IMR-90 (cell line): ENCODE measurements around the gene MRTFB. TPM values are rescaled to one million over a fixed set of nuclear protein-coding genes. Genes with fewer than 3 reads are reported as not detected.

ENCODE experiments used
- ATAC-seq: fragments of 200-7000 bp; cut with Tn5 transposase; 2 replicates; pipeline ENCODE4 v1.9.1; 2020; ENCODE audit warnings: low read depth, mild to moderate bottlenecking, moderate library complexity
- BruUV-seq: library from RNA; stranded (reverse); fragments of 400-500 nt; replicated peaks from 2 replicates; lab custom pipeline; 2021; lab: Mats Ljungman, UMichigan
- CTCF ChIA-PET: fragments of 300-600 bp; formaldehyde crosslinking; extraction: SDS; loops from one replicate; lab custom pipeline; 2021; ENCODE audit warnings: antibody characterized with exemption; lab: Yijun Ruan, JAX
- POLR2A ChIA-PET: fragments of 300-600 bp; sonication (Branson Sonifier 250); formaldehyde crosslinking; loops from one replicate; lab custom pipeline; 2022; ENCODE audit warnings: antibody characterized with exemption; ENCODE audit not compliant: unreplicated experiment; lab: Charles Lee
- DNase-seq: peaks from one replicate; pipeline ENCODE4 v3.0.0; 2013
- H2AFZ ChIP-seq: replicated peaks from 2 replicates; pipeline ENCODE3; 2013; ENCODE audit warnings: low read length, mild to moderate bottlenecking; ENCODE audit not compliant: poor library complexity
- H2AK5ac ChIP-seq: 2 replicates; pipeline ENCODE4 v1.6.1; 2013; ENCODE audit warnings: low read depth, low read length, inconsistent platforms
- H2AK9ac ChIP-seq: replicated peaks from 2 replicates; pipeline ENCODE3; 2013; ENCODE audit warnings: mild to moderate bottlenecking, low read depth, low read length, moderate library complexity; ENCODE audit not compliant: poor library complexity
- H2BK120ac ChIP-seq: 2 replicates; pipeline ENCODE4 v1.6.1; 2013; ENCODE audit warnings: low read depth, low read length, inconsistent platforms
- H2BK15ac ChIP-seq: 3 replicates; pipeline ENCODE4 v1.6.1; 2013; ENCODE audit warnings: low read depth, low read length, inconsistent platforms
- H2BK20ac ChIP-seq: 2 replicates; pipeline ENCODE4 v1.6.1; 2013; ENCODE audit warnings: low read depth, mild to moderate bottlenecking, inconsistent platforms, low read length, moderate library complexity
- H2BK5ac ChIP-seq: 2 replicates; pipeline ENCODE4 v1.6.1; 2013; ENCODE audit warnings: mild to moderate bottlenecking, low read depth, low read length, inconsistent platforms; ENCODE audit not compliant: poor library complexity, severe bottlenecking
- H3K14ac ChIP-seq: replicated peaks from 2 replicates; pipeline ENCODE4 v1.6.1; 2013; ENCODE audit warnings: low read depth, low read length, inconsistent platforms
- H3K18ac ChIP-seq: 2 replicates; pipeline ENCODE4 v1.6.1; 2013; ENCODE audit warnings: low read depth, low read length, control low read depth
- H3K23ac ChIP-seq: 2 replicates; pipeline ENCODE4 v1.6.1; 2013; ENCODE audit warnings: low read depth, low read length, inconsistent platforms
- H3K27ac ChIP-seq: 2 replicates; pipeline ENCODE4 v1.5.1; 2013; ENCODE audit warnings: mild to moderate bottlenecking, control low read depth, low read length; ENCODE audit not compliant: insufficient read depth
- H3K27me3 ChIP-seq: 2 replicates; pipeline ENCODE4 v1.6.1; 2013; ENCODE audit warnings: low read length; ENCODE audit not compliant: control insufficient read depth, insufficient read depth
- H3K36me3 ChIP-seq: 2 replicates; pipeline ENCODE4 v1.6.1; 2013; ENCODE audit warnings: low read length, mixed read lengths; ENCODE audit not compliant: control insufficient read depth, insufficient read depth
- H3K4ac ChIP-seq: 2 replicates; pipeline ENCODE4 v1.6.1; 2013; ENCODE audit warnings: low read depth, low read length, inconsistent platforms
- H3K4me1 ChIP-seq: 2 replicates; pipeline ENCODE4 v1.6.1; 2013; ENCODE audit warnings: low read length, mixed read lengths; ENCODE audit not compliant: control insufficient read depth, insufficient read depth
- H3K4me2 ChIP-seq: 2 replicates; pipeline ENCODE4 v1.6.1; 2013; ENCODE audit warnings: low read depth, mild to moderate bottlenecking, control low read depth, low read length, moderate library complexity
- H3K4me3 ChIP-seq: 2 replicates; pipeline ENCODE4 v1.5.1; 2013; ENCODE audit warnings: low read depth, mild to moderate bottlenecking, control low read depth, low read length, moderate library complexity; ENCODE audit not compliant: insufficient read depth
- H3K56ac ChIP-seq: 2 replicates; pipeline ENCODE4 v1.6.1; 2013; ENCODE audit warnings: low read length, inconsistent platforms; ENCODE audit not compliant: insufficient read depth; ENCODE audit errors: extremely low read depth
- H3K79me1 ChIP-seq, 2 experiments: 2 replicates each; pipeline ENCODE4 v1.6.1; 2013; ENCODE audit warnings: low read length in 2 of 2, inconsistent platforms in 1 of 2, low read depth in 1 of 2
- H3K9ac ChIP-seq: 2 replicates; pipeline ENCODE4 v1.6.1; 2013; ENCODE audit warnings: low read depth, low read length, control low read depth
- H3K9me1 ChIP-seq: 2 replicates; pipeline ENCODE4 v1.6.1; 2013; ENCODE audit warnings: low read length, inconsistent platforms; ENCODE audit not compliant: insufficient read depth
- H3K9me3 ChIP-seq: 2 replicates; pipeline ENCODE4 v1.6.1; 2013; ENCODE audit warnings: low read length; ENCODE audit not compliant: control insufficient read depth, insufficient read depth
- H4K20me1 ChIP-seq: 2 replicates; pipeline ENCODE4 v1.6.1; 2013; ENCODE audit warnings: low read length, inconsistent platforms; ENCODE audit not compliant: insufficient read depth
- H4K5ac ChIP-seq: 2 replicates; pipeline ENCODE4 v1.6.1; 2013; ENCODE audit warnings: mild to moderate bottlenecking, low read depth, low read length, control low read depth
- H4K8ac ChIP-seq, 2 experiments: 2 replicates each; pipeline ENCODE4 v1.6.1; 2013; ENCODE audit warnings: low read depth in 2 of 2, low read length in 2 of 2, control low read depth in 1 of 2, inconsistent platforms in 1 of 2
- H4K91ac ChIP-seq: 2 replicates; pipeline ENCODE4 v1.6.1; 2013; ENCODE audit warnings: low read depth, low read length, inconsistent platforms; ENCODE audit not compliant: insufficient read depth
- CHD1 ChIP-seq: IDR thresholded peaks from 2 replicates; pipeline ENCODE4 v1.6.1; 2012; ENCODE audit warnings: low read depth, low read length, improper control_type of control experiment
- SMC3 ChIP-seq: fragments of 150-350 bp; IDR thresholded peaks from 2 replicates; pipeline ENCODE4 v1.6.1; 2016; ENCODE audit warnings: low read depth, mild to moderate bottlenecking, antibody characterized with exemption, low read length, moderate library complexity
- WGBS, 2 experiments: methylation state at CpG; one replicate each; pipeline versions ENCODE4 v1.1.5 to v1.1.7; 2013; ENCODE audit warnings: missing lambda C conversion rate in 2 of 2; ENCODE audit not compliant: insufficient read length in 1 of 2; ENCODE audit errors: extremely low coverage in 2 of 2; 5-methylcytosine and 5-hydroxymethylcytosine counted together
- dilution Hi-C: fragments of 300-500 bp; cut with HindIII; formaldehyde crosslinking; loops from one replicate; pipeline ENCODE4 v1.14.3; 2018; ENCODE audit warnings: low sequenced_read_pairs; ENCODE audit not compliant: unreplicated experiment
- in situ Hi-C: fragments of 300-500 bp; cut with MboI; formaldehyde crosslinking; loops from 3 replicates; pipeline ENCODE4 v1.14.3; 2019; ENCODE audit warnings: low sequenced_read_pairs, inconsistent platforms, mixed read lengths
- intact Hi-C: fragments of 100-400 bp; cut with micrococcal nuclease; formaldehyde crosslinking; loops from 2 replicates; pipeline ENCODE4 v1.10.0; 2022
- polyA plus RNA-seq, 3 experiments: library from polyadenylated mRNA; depleted of rRNA; stranded (reverse); fragments of >200 nt; gene quantifications; 2 replicates each; pipeline ENCODE4 v1.2.3, GENCODE V29; 2012; ENCODE audit warnings: low replicate concordance in 1 of 3
- total RNA-seq: library from RNA; depleted of rRNA; stranded (reverse); fragments of >200 nt; gene quantifications from 2 replicates; pipeline ENCODE4 v1.2.3, GENCODE V29; 2012
- TF ChIP-seq, protein P1 (sequence below): fragments of 150-350 bp; IDR thresholded peaks from 2 replicates; pipeline ENCODE4 v1.6.1; 2017; ENCODE audit warnings: mild to moderate bottlenecking, antibody characterized with exemption, low read length, low read depth

Gene MRTFB
- total and polyA plus RNA-seq, 2 of the 4 experiments (the other 2 are of a cell fraction) = 4.4 to 5.4 TPM

DNA sequence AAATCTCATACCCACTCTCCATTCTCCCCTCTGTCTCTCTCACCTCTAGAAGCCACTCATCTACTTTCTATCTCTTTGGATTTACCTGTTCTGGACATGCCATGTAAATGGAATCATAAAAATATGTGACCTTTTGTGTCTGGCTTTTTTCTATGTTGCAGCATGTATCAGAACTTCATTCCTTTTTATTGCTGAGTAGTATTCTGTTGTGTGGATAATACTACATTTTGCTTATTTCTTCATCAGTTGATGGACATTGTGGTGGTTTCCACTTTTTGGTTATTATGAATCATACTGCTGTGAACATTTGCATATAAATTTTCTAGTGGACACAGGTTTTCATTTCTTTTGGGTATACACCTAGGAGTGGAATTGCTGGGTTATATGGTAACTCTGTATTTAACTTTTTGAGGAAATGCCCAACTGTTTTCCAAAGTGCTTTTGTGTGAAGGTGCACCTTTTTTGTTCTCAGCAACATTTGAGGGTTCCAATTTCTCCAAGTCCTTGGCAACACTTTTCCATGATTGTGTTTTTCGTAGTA lies 18.2 kb downstream of the MRTFB start:
- Histone ChIP-seq H2AK5ac (no peak overlapping the region), H3K23ac (no peak overlapping the region), H2BK5ac (no peak overlapping the region), H2AK9ac (no peak overlapping the region), H2BK120ac (no peak overlapping the region), H3K9me3 (no peaks in the 10 kb centered on the region), H3K4me3 (no peak overlapping the region), H4K91ac (no peak overlapping the region), H3K56ac (no peak overlapping the region), H3K4ac (no peak overlapping the region), H3K27me3 (no peaks in the 10 kb centered on the region), H4K5ac (no peak overlapping the region), H2BK20ac (no peak overlapping the region), H3K14ac (no peak overlapping the region), H3K9me1 (no peaks in the 10 kb centered on the region; the same call in 1 of the 2 replicates), H3K79me1 (peaks cover 13% of the 10 kb centered on the region in 2 experiments), H3K36me3 (no peaks in the 10 kb centered on the region), H3K27ac (no peak overlapping the region), H4K20me1 (no peaks in the 10 kb centered on the region), H3K9ac (no peak overlapping the region), H3K4me1 (no peaks in the 10 kb centered on the region; the same call in 1 of the 2 replicates), H4K8ac (no peak overlapping the region), H2BK15ac (no peak overlapping the region), H3K4me2 (no peak overlapping the region), H2AFZ (no peak overlapping the region), H3K18ac (no peak overlapping the region)
- TF ChIP-seq SMC3 (no peak), CHD1 (no peak)
- TF ChIP-seq, protein P1, sequence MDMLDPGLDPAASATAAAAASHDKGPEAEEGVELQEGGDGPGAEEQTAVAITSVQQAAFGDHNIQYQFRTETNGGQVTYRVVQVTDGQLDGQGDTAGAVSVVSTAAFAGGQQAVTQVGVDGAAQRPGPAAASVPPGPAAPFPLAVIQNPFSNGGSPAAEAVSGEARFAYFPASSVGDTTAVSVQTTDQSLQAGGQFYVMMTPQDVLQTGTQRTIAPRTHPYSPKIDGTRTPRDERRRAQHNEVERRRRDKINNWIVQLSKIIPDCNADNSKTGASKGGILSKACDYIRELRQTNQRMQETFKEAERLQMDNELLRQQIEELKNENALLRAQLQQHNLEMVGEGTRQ = no peak
- no TSS peak for BruUV-seq
- DNase-seq (no peak), ATAC-seq (no peak)
- dilution Hi-C loops = no loop called here
- in situ Hi-C loops = no loop called here
- ChIA-PET CTCF (no interaction called here), POLR2A (no interaction called here)
- no CpG with 5 or more reads among the region's 1 CpG for WGBS, 2 experiments
- intact Hi-C loops = no loop called here
